HG03575 (cell line): Measurements from ENCODE around the gene FDX1.
"Not testable (repeated sequence)": the region's sequence is repeated elsewhere in the genome, so short reads cannot be mapped to it uniquely, and the experiment has no call there.

Experiments used
- ATAC-seq: cut with Tn5 transposase; IDR thresholded peaks from one replicate; pipeline ENCODE4 v1.9.1; 2021; ENCODE audit not compliant: unreplicated experiment, insufficient number of reproducible peaks, low FRiP score; ENCODE audit errors: extremely low read depth

The FDX1 gene

GRCh38 chr11:110429731-110430266, at the start of gene FDX1:
Gene FDX1, plus strand, starts transcription at chr11:110429948. Its CDS starts 173 bp downstream, at chr11:110430121.
- ATAC-seq, result peak; percentile 41

GRCh38 chr11:110380836-110381622, 48.7 kb upstream of the FDX1 start:
- ATAC-seq, result no peak

- ATAC-seq, result not testable (repeated sequence)
Observed at GRCh38 chr11:110388231-110388630, 41.5 kb upstream of the FDX1 start.

- no peak for ATAC-seq
Observed at GRCh38 chr11:110389965-110390364, 39.8 kb upstream of the FDX1 start.

GRCh38 chr11:110392056-110392455, 37.7 kb upstream of the FDX1 start:
- ATAC-seq, result no peak

GRCh38 chr11:110397668-110398286, 32.0 kb upstream of the FDX1 start:
- not testable (repeated sequence) for ATAC-seq

GRCh38 chr11:110403585-110403984, 26.2 kb upstream of the FDX1 start:
- not testable (repeated sequence) for ATAC-seq

- ATAC-seq, result not testable (repeated sequence)
Observed at GRCh38 chr11:110405636-110406035, 24.1 kb upstream of the FDX1 start.

GRCh38 chr11:110407315-110407714, 22.4 kb upstream of the FDX1 start:
- no peak for ATAC-seq

GRCh38 chr11:110409174-110409573, 20.6 kb upstream of the FDX1 start:
- ATAC-seq, result no peak

GRCh38 chr11:110410651-110411050, 19.1 kb upstream of the FDX1 start:
- ATAC-seq, result no peak

- no peak for ATAC-seq
Observed at GRCh38 chr11:110415081-110415480, 14.7 kb upstream of the FDX1 start.

GRCh38 chr11:110421658-110422057, 8.1 kb upstream of the FDX1 start:
- not testable (repeated sequence) for ATAC-seq

- ATAC-seq, result no peak
Observed at GRCh38 chr11:110422306-110422905, 7.3 kb upstream of the FDX1 start.

- ATAC-seq, result no peak
Observed at GRCh38 chr11:110424775-110425444, 4.8 kb upstream of the FDX1 start.

- no peak for ATAC-seq
Observed at GRCh38 chr11:110425751-110426545, 3.8 kb upstream of the FDX1 start.

GRCh38 chr11:110428040-110428439, 1.7 kb upstream of the FDX1 start:
- ATAC-seq, result no peak

- ATAC-seq, result no peak
Observed at GRCh38 chr11:110428956-110429730, 605 bp upstream of the FDX1 start.
